ENCODE data around the gene EIF4E1B.
"Not testable (repeated sequence)": the region's sequence is repeated elsewhere in the genome, so short reads cannot be mapped to it uniquely, and the experiment has no call there.

EIF4E1B gene

DNA sequence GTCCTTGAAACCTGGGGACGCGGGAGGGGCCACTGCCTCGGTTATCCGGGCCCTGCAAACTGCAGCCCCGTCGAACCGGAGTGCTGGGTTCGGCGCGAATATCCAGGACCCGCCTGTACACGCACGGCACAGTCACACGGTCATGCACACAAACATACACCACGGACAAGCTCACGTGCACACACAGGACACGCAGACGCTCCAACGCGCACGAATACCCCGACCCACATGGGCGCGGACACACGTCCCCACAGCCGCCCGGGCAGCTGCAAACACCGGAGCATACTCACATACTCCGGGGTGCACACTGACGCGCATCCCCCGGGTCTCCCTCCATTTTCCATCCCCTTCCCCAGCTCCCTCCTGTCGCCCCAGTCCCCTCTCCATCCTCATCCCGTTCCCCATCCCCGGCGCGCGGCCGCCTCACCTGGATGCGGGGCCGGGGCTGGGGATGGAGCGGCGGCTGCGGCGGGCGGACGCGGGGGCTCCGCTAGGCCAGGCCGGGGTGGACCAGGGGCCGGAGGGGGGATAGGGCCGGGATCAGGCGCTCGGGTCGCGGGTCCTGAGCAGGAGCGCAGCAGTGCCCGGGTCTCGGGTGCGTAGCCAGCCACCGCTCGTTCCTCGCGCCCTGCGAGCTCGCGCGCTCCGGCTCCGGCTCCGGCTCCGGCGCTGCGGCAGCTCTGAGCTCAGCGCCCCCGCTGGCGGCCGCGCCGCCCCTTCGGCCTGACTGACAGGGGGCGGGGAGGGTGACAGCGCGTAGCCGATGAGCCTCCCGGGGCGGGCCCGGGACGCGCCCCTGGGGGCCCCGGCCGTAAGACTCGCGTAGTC lies at the start of gene EIF4E1B, which contains the start of gene SNCB:
Gene EIF4E1B (plus strand): TSS at position 823 of the 828 bp plus-strand sequence. CDS start 12,113 bp downstream, outside the sequence.
Gene SNCB (minus strand): TSS at position 682 of the 828 bp plus-strand sequence. CDS start 880 bp downstream, outside the sequence.
- peak; percentile 67 for DNase-seq

GRCh38 chr5:176581361-176581760 lies 49.1 kb upstream of the EIF4E1B start:
- DNase-seq = no peak

DNA sequence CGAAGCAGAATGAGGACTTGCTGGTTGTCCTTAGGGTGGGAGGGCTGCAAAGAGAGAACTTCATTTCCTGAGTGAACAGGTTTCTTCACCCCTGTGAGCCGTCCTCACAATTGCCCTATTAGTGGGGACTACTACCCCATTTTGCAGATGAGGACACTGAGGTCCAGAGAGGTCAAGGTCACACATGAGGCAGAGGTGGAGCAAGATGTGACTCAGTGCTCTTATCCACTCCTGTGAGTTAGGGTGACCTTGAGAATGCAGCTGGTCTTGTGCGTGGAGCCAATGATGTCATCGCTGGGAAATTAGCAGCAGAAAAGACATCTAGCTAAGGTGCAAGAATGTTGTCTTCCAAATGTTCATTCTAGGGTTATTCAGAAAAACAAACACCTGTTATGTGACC lies 47.4 kb upstream of the EIF4E1B start:
- no peak for DNase-seq

DNA sequence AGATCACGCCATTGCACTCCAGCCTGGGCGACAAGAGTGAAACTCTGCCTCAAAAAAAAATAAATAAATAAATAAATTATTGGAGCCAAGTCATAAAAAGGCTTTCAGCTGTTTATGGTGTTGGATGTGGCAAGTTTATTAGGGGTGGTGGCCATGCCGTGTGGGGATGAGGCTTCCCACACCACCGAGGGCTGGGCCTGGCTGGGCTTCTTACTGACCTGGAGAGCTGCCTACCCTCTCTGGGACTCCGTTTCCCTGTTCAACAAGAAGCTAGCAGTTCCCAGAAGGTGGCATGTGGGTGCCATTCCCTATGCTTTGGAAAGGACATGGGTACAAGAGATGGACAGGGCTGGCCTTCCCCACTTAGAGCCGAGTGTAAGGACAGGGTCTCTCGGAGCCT lies 43.1 kb upstream of the EIF4E1B start:
- no peak for DNase-seq

DNA sequence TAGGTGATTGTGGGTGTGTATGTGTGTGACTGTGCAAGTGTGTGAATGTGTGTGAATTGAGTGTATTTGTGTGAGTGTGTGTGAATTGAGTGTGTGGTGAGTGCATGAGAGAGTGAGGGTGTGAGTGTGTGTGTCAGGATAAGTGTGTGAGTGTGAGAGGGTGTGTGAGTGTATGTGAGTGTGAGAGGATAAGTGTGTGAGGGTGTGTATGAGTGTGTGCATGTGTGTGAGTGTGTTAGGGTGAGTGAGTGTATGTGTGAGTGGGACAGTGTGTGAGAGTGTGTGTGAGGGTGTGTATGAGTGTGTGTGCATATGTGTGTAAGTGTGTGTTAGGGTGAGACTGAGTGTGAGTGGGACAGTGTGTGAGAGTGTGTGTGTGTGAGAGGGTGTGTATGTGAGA lies 42.2 kb upstream of the EIF4E1B start:
- no peak for DNase-seq

DNA sequence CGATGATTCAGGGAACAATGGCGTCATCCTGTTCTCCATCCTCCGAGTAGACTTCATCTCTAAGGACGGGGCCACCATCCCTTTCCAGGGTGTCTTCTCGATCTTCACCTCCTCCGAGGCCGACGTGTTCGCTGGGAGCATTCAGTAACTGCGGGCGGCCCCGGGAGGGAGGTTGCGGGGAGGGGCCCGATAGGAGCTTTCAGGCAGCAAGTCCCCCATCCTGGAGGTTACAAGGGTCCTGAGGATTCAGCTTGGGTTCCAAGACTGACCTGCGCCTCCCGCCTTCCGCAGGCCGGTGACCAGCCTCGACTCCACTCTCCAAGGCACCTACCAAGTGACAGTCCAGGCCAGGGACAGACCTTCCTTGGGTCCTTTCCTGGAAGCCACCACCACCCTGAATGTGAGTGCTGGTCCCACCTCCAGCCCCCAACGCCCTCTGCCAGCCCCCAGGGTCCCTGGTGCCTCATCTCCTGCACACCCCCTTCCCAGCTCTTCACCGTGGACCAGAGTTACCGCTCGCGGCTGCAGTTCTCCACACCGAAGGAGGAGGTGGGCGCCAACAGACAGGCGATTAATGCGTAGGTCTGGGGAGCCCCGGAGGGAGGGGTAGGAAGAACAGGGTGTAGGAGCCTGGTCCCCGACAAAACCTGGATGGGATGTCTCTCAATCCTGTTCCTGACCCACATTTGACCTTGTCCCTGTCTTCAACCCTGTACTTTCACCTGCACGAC lies 41.3 kb upstream of the EIF4E1B start:
- no peak for DNase-seq

- no peak for DNase-seq
These were observed 40.3 kb upstream of the EIF4E1B start for GRCh38 chr5:176590035-176590717.

DNA sequence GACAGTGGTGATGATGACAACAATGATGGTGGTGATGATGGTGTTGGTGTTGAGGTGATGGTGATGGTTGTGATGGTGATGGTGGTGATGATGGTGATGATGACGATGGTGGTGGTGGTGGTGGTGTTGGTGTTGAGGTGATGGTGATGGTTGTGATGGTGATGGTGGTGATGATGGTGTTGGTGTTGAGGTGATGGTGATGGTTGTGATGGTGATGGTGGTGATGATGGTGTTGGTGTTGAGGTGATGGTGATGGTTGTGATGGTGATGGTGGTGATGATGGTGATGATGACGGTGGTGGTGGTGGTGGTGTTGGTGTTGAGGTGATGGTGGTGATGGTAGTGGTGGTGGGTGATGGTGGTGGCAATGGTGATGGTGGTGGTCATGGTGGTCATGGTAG lies 38.8 kb upstream of the EIF4E1B start:
- DNase-seq = not testable (repeated sequence)

DNA sequence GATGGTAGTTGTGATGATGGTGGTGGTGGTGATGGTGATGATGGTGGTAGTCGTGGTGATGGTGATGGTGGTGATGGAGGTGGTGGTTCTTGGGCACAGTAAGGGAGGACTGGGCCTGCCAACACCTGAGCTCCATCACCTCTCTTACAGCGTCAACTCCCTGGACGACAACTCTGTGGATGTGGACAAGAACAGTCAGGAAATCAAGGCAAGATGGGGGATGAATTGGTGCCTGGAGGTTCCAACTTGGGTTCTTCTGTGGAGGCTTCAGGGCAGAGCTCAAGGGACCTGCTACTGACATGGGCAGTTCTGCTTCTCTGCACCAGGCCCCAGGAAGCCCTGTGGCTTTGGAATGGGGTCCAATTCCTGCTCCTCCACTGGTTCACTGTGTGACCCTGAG lies 37.9 kb upstream of the EIF4E1B start:
- no peak for DNase-seq

DNA sequence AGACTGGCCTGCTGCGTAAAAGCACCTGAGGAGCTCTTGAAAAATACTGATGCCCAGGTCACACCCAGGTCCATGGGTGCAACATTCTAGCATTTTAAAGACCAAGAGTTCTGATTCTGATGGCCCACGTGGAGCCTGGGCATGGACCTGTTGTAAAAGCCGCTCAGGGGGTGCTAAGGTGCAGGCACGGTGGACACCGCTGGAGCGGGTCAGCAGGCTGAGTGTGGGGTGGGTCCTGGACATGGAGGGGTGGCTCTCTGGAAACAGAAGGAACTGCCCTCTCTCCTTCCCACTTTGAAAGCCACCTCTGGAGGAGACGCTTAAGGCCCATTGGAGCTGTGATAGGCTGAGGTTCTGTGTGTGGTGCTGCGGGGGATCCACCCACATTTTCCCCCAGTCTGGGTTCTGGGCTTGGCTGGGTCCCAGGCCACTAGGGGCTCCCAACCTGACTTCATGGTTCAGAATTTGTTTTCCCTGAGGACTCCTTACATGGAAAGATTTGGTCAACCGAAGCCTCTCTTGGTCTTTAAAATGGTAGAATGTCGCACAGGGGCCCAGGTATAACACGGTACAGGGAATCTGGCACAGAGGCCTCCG lies 37.1 kb upstream of the EIF4E1B start:
- DNase-seq = no peak

GRCh38 chr5:176594554-176594953 lies 35.9 kb upstream of the EIF4E1B start:
- DNase-seq = no peak

GRCh38 chr5:176595386-176595943 lies 35.0 kb upstream of the EIF4E1B start:
- DNase-seq = no peak

DNA sequence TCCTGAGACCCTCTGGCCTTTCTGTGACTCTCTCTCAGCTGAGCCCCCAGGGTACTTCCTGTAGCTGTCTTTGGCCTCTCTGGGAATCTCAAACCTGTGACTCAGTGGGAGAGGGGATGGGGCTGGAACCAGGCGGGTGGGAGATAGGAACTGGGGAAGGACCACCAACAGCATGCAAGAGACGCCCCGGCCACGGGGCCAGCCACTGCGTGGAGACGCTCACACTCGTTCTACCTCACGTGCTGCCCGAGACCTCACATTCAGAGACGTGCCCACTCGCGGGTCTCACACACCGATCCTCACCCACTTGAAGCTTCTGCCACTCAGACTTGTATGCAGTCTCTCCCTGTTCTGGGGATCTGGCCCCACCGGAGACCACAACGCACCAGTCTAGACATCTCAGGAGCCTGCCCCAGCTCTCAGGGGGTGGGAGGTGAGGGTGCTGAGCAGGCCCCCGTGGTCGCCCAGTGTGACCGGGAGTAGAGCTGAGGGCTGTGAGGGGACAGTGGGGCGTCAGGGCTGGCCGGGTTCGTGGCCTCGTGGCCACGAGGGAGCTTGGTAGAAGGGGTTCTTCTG lies 34.3 kb upstream of the EIF4E1B start:
- DNase-seq = no peak

- DNase-seq = peak; percentile 79
These were observed 33.6 kb upstream of the EIF4E1B start for GRCh38 chr5:176596689-176597416.

GRCh38 chr5:176597417-176598389 lies 32.8 kb upstream of the EIF4E1B start:
- peak; percentile 45 for DNase-seq

DNA sequence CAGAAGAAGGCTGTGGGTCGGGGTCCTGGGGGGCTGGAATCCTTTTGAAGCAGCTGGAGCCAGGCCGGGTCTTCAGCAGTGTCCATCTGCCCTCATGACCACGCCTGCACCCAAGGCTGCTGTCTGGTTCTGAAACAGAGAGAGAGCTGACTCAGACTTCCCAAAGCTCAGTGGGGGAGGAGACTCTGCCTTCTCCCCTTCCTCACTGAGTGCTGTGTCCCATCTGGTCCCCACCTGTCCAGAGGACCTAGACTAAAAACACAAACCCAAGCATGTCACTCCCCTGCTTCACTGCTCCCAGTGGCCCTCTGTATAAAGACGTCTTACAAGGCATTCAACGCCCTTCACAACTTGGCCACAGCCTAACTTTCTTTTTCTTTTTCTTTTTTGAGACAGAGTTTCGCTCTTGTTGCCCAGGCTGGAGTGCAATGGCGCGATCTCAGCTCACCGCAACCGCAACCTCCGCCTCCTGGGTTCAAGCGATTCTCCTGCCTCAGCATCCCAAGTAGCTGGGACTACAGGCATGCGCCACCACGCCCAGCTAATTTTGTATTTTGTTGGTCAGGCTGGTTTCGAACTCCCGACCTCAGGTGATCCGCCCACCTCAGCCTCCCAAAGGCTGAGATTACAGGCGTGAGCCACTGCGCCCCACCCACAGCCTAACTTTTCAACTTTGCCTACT lies 30.6 kb upstream of the EIF4E1B start:
- DNase-seq = not testable (repeated sequence)

DNA sequence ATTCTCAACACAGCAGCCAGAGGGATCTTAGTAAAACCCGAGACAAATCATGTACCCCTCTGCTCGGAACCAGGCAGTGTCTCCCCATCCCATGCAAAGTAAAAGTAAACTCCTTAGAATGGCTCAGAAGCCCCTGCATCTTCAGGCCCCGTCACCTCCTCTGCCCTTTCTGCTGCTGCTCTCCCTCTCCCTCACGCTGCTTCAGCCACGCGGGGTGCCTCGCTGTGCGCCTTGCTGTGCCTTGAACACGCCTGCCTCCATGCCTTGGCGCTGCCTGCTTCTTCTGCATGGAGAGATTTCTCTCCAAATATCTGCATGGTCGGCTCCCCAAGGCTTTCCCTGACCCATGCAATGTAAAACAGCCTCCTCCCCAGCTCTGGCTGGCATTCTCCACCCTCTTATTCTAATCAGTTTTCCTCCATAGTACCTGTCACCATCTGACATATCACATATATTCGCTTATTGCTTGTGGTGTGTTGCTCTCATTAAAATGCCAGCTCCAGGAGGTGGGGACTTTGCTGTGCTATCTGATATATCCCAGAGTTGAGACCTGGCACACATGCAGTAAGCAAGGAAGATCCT lies 28.5 kb upstream of the EIF4E1B start:
- DNase-seq = no peak

DNA sequence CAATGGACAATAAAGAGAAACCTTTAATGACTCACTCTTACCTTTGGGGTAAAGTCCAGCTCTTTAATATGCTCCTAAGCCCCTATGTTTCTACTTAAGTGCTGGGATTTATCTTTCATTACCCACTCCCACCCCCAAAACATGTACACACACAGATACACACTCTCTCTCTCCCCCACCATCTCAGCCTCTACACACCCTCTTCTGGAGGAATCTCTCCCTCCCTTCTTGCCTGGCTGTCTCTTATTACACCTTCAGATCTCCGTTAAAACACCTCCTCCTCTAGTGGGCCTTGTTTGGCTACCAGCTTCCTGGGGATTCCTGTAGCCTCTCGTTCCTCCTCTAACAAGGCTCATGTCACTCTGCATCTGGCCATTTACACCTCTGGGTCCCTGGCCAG lies 27.4 kb upstream of the EIF4E1B start:
- no peak for DNase-seq

- no peak for DNase-seq
These were observed 24.4 kb upstream of the EIF4E1B start for GRCh38 chr5:176606032-176606431.

Measured in hematopoietic multipotent progenitor cell treated with erythropoietin and hydrocortisone succinate and interleukin-3 and kit ligand, for 4 days (in vitro differentiated cells).